Sigmoid colon (tissue), 7 donors: ENCODE results near the gene HDAC7. TPM values are rescaled to one million over a fixed set of nuclear protein-coding genes. Genes with fewer than 3 reads are reported as not detected.

Experiments used
- DNase-seq: peaks from one replicate; pipeline ENCODE4 v3.0.0-alpha.2; 2019
- H3K27ac ChIP-seq, 4 donors: fragments of 200-600 bp; sonication (generic); one replicate each; pipeline ENCODE4 v1.5.1; 2016 to 2019; ENCODE audit warnings: mild to moderate bottlenecking in 1 of 4
- H3K27me3 ChIP-seq, 3 donors: fragments of 200-600 bp; sonication (generic); one replicate each; pipeline ENCODE4 v1.5.1; 2019; ENCODE audit warnings: mild to moderate bottlenecking in 1 of 3
- H3K36me3 ChIP-seq, 4 donors: fragments of 200-600 bp; sonication (generic); one replicate each; pipeline ENCODE4 v1.5.1; 2016 to 2019
- H3K4me1 ChIP-seq, 4 donors: fragments of 200-600 bp; sonication (generic); one replicate each; pipeline ENCODE4 v1.5.1; 2017 to 2019
- H3K4me3 ChIP-seq, 4 donors: fragments of 200-600 bp; sonication (generic); one replicate each; pipeline ENCODE4 v1.5.1; 2017 to 2019; ENCODE audit warnings: mild to moderate bottlenecking in 2 of 4, moderate library complexity in 1 of 4
- H3K9me3 ChIP-seq, 4 donors: fragments of 200-600 bp in 3 of 4; sonication (generic) in 3 of 4; one replicate each; pipeline versions ENCODE4 v1.5.1 to v1.6.1; 2013 to 2019
- EP300 ChIP-seq, 4 donors: sonication (generic); formaldehyde crosslinking; IDR thresholded peaks; one replicate each; pipeline ENCODE4 v1.6.1; 2017; ENCODE audit warnings: antibody characterized with exemption in 4 of 4
- POLR2A ChIP-seq, 2 donors: fragments of 450-650 bp; IDR thresholded peaks; one replicate each; pipeline ENCODE4 v1.6.1; 2016; ENCODE audit warnings: antibody characterized with exemption in 2 of 2, mild to moderate bottlenecking in 2 of 2, moderate library complexity in 2 of 2
- POLR2AphosphoS5 ChIP-seq, 4 donors: sonication (generic); formaldehyde crosslinking; IDR thresholded peaks; one replicate each; pipeline ENCODE4 v1.6.1; 2017; ENCODE audit warnings: antibody characterized with exemption in 4 of 4
- WGBS, 2 donors: extraction: QIAGEN DNeasy Blood & Tissue Kit; methylation state at CpG; one replicate each; pipeline ENCODE4 v1.1.7; 2013; 5-methylcytosine and 5-hydroxymethylcytosine counted together
- intact Hi-C: fragments of 100-400 bp; cut with DNase I; formaldehyde crosslinking; loops from one replicate; pipeline ENCODE4 v1.15.1; 2023
- polyA plus RNA-seq, 3 donors: library from polyadenylated mRNA; stranded (reverse); fragments of 200-250 nt; gene quantifications; one replicate each; pipeline ENCODE4 v1.2.3, GENCODE V29; 2013
- total RNA-seq, 4 donors: library from RNA; depleted of rRNA; stranded (reverse); fragments of >200 nt; gene quantifications; one replicate each; pipeline ENCODE4 v1.1.0, GENCODE V29; 2016
- TF ChIP-seq, protein P1 (sequence below), 4 experiments: fragments of 450-650 bp in 3 of 4; fragments of 200-600 bp in 1 of 4; IDR thresholded peaks; one replicate each; pipeline ENCODE4 v1.5.1; 2016 to 2019; ENCODE audit warnings: antibody characterized with exemption in 4 of 4, mild to moderate bottlenecking in 3 of 4, moderate library complexity in 2 of 4
- donor health status: healthy with polysubstance abuse.
- donor health status: Bipolar disorder and iron deficiency.
- donor health status: healthy.

The HDAC7 gene
- total and polyA plus RNA-seq, 7 donors = 6.5 to 79.2 (median 45.3) TPM

DNA sequence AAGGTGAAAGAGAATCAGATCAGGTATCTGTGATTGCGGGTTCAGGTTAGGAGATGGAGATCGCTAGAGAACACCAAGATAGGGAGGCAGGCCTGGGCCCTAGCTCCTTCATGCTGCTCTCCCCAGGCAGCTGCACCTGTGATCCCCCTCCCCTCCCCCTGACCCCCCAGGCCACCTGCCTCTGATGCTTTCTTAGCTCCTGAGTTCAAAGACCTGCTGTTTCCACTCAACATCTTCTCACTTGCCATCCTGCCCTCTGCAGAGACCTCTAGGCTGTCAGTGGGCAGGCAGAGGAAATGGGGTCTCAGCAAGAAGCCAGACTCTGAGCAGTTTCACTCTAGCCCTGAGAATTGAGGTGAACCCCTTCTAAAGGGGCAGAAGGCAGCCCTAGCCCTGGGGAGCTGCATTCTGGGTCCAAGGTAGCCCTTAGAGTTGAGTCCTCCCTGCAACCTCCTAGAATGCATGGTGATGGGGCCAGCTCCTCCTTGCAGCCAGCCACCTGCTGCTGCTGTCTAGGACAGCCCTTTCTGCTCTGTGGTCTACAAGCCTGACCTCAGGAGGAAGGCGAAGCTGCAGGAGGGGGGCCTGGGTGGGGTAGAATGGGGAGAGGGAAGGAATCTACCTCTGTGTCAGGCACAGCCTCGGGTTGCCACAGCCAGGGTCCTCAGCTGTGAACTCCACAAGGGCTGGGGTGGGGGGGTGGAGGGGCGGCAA is 53.0 kb downstream of the HDAC7 start:
- TF ChIP-seq POLR2A (IDR thresholded peaks at IDR 0.05) = no peak
- no peak for TF ChIP-seq POLR2AphosphoS5 (IDR thresholded peaks at IDR 0.05)
- TF ChIP-seq EP300 (IDR thresholded peaks at IDR 0.05) = no peak
- TF ChIP-seq, protein P1, sequence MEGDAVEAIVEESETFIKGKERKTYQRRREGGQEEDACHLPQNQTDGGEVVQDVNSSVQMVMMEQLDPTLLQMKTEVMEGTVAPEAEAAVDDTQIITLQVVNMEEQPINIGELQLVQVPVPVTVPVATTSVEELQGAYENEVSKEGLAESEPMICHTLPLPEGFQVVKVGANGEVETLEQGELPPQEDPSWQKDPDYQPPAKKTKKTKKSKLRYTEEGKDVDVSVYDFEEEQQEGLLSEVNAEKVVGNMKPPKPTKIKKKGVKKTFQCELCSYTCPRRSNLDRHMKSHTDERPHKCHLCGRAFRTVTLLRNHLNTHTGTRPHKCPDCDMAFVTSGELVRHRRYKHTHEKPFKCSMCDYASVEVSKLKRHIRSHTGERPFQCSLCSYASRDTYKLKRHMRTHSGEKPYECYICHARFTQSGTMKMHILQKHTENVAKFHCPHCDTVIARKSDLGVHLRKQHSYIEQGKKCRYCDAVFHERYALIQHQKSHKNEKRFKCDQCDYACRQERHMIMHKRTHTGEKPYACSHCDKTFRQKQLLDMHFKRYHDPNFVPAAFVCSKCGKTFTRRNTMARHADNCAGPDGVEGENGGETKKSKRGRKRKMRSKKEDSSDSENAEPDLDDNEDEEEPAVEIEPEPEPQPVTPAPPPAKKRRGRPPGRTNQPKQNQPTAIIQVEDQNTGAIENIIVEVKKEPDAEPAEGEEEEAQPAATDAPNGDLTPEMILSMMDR (IDR thresholded peaks at IDR 0.05) = no peak
- H3K9me3 ChIP-seq = no peaks in the 10 kb centered on the region
- peaks cover 0 to 32% (median 14%) of the 10 kb centered on the region in 4 donors for H3K4me1 ChIP-seq
- H3K4me3 ChIP-seq = no peak overlapping the region
- 61 to 64% methylated on average over 5 of the region's 5 CpGs for WGBS, 2 donors
- no peaks in the 10 kb centered on the region for H3K27me3 ChIP-seq
- intact Hi-C loops = loop anchor here (2.0 kb wide), 1 partner anchor 50 kb away; no protein-coding TSS in a partner anchor
- no peak for DNase-seq
- H3K36me3 ChIP-seq = no peaks in the 10 kb centered on the region
- peak overlapping the region in 3 of 4 donors; percentile 70 to 82 (median 70) for H3K27ac ChIP-seq

DNA sequence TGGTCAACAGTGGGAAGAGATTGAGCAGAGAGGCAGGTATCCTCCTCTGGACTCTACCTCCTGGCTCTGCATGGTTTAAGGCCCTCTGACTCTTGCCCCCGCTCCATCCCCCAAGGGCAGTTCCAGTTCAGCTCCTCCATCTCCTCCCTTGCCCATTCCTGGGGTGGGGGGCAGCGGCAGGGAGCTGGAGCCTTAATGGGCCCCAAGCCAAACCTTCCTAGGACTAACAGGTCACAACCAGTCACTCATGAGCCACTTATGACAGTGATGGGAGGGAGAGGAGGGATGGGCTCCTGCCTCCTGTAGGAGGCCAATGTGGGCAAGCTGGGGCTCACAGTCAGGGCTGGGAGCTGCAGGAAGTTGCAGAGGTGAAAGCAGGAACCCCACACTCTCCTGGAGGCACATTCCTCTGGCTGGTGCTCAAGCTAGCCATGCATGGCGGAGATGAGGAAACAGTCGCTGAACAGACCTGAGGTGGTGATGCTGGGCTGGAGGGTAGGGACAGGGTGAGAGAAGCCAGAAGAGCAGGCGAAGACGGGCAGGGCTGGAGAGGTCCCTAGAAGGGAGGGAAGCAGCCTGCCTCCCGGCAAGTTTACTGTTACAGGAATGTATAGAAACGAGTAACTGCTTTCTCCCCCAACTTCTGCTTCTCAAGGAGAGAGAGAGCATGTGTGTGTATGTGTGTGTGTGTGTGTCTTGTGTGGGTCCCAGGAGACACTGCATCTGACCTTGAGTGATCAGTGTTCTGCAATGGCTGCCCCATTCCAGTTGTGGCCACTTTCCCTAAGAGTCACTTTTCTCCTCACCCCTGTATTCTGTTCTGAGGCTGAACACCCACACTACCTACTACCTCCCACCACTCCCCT is 56.0 kb downstream of the HDAC7 start:
- 79 to 86% methylated on average over 8 of the region's 8 CpGs for WGBS, 2 donors
- intact Hi-C loops = no loop called here
- Histone ChIP-seq H3K36me3 (no peaks in the 10 kb centered on the region), H3K27ac (no peak overlapping the region), H3K27me3 (no peaks in the 10 kb centered on the region), H3K4me3 (no peak overlapping the region), H3K4me1 (peaks cover 0 to 30% (median 19%) of the 10 kb centered on the region in 4 donors), H3K9me3 (no peaks in the 10 kb centered on the region)
- no peak for TF ChIP-seq EP300 (IDR thresholded peaks at IDR 0.05)
- TF ChIP-seq, protein P1 (IDR thresholded peaks at IDR 0.05) = no peak
- no peak for TF ChIP-seq POLR2AphosphoS5 (IDR thresholded peaks at IDR 0.05)
- no peak for TF ChIP-seq POLR2A (IDR thresholded peaks at IDR 0.05)
- no peak for DNase-seq

GRCh38 chr12:47762850-47763465 is 56.7 kb downstream of the HDAC7 start:
- H3K36me3 ChIP-seq = no peaks in the 10 kb centered on the region
- WGBS, 2 donors = 91 to 92% methylated on average over 3 of the region's 3 CpGs
- no peak for TF ChIP-seq EP300 (IDR thresholded peaks at IDR 0.05)
- no peak for TF ChIP-seq POLR2AphosphoS5 (IDR thresholded peaks at IDR 0.05)
- TF ChIP-seq, protein P1 (IDR thresholded peaks at IDR 0.05) = no peak
- no peak for TF ChIP-seq POLR2A (IDR thresholded peaks at IDR 0.05)
- DNase-seq = no peak
- intact Hi-C loops = no loop called here
- H3K27me3 ChIP-seq = no peaks in the 10 kb centered on the region
- peaks cover 0 to 37% (median 26%) of the 10 kb centered on the region in 4 donors for H3K4me1 ChIP-seq
- no peak overlapping the region for H3K4me3 ChIP-seq
- H3K27ac ChIP-seq = no peak overlapping the region
- no peaks in the 10 kb centered on the region for H3K9me3 ChIP-seq

GRCh38 chr12:47758834-47759690 is 60.6 kb downstream of the HDAC7 start, which contains the start of gene RAPGEF3:
TSS of gene RAPGEF3 (minus strand) at chr12:47758880. CDS start at chr12:47758556, 324 bp downstream.
- Histone ChIP-seq H3K36me3 (no peaks in the 10 kb centered on the region), H3K4me3 (peak within 1 kb of the TSS; percentile 60 to 73 (median 64)), H3K9me3 (no peaks in the 10 kb centered on the region), H3K27me3 (no peaks in the 10 kb centered on the region), H3K4me1 (peaks cover 0 to 24% (median 19%) of the 10 kb centered on the region in 4 donors), H3K27ac (peak within 1 kb of the TSS; percentile 75 to 80 (median 78))
- DNase-seq = peak; percentile 93
- TF ChIP-seq POLR2AphosphoS5 (IDR thresholded peaks at IDR 0.05) (peak in 2 of 4 donors; percentile 54 to 60), POLR2A (IDR thresholded peaks at IDR 0.05) (no peak), EP300 (IDR thresholded peaks at IDR 0.05) (peak in 1 of 4 donors; percentile 9)
- TF ChIP-seq, protein P1 (IDR thresholded peaks at IDR 0.05) = peak; percentile 36 to 56 (median 50)
- intact Hi-C loops = loop anchor here (1.0 to 2.0 kb wide), 2 partner anchors 22 to 40 kb away; no protein-coding TSS in a partner anchor
- 0 to 1% methylated on average over 57 of the region's 57 CpGs for WGBS, 2 donors
